HCT116 (cell line): Measurements from ENCODE around the gene PKP1. TPM values are rescaled to one million over a fixed set of nuclear protein-coding genes. Genes with fewer than 3 reads are reported as not detected.

Experiments used
- ATAC-seq: fragments of 200-7000 bp; cut with Tn5 transposase; 2 replicates; pipeline ENCODE4 v1.9.1; 2020; ENCODE audit warnings: mild to moderate bottlenecking, moderate library complexity
- BruUV-seq: library from RNA; stranded (reverse); fragments of 400-500 nt; replicated peaks from 2 replicates; lab custom pipeline; 2021; lab: Mats Ljungman, UMichigan
- CTCF ChIA-PET: fragments of 300-600 bp; sonication (Branson Sonifier 250); formaldehyde crosslinking; loops from one replicate; lab custom pipeline; 2021; ENCODE audit warnings: antibody characterized with exemption; lab: Charles Lee
- POLR2A ChIA-PET: fragments of 300-600, 350-600 bp; sonication (Branson Sonifier 250); formaldehyde crosslinking; loops from one replicate; lab custom pipeline; 2021; ENCODE audit warnings: antibody characterized with exemption; lab: Charles Lee
- RAD21 ChIA-PET, 2 experiments: fragments of 300-600 bp; sonication (Branson Sonifier 250); formaldehyde crosslinking; loops; one replicate each; lab custom pipeline; 2023; ENCODE audit warnings: low total read pairs in 2 of 2; ENCODE audit not compliant: uncharacterized antibody in 2 of 2, unreplicated experiment in 2 of 2, low non-redundant PET in 1 of 2; lab: Charles Lee
- DNase-seq: peaks from one replicate; pipeline ENCODE4 v3.0.0-alpha.2; 2010; ENCODE audit warnings: low read depth, low spot score
- H2AFZ ChIP-seq: fragments of 200-600 bp; shearing (Covaris generic), sonication (generic); 2 replicates; pipeline ENCODE4 v1.6.1; 2017; ENCODE audit warnings: low read depth, mixed run types, mixed read lengths, antibody characterized with exemption, low read length; ENCODE audit not compliant: poor library complexity, severe bottlenecking
- H3K27ac ChIP-seq: 2 replicates; pipeline ENCODE4 v1.5.1; 2012; ENCODE audit warnings: low read depth, low read length
- H3K27me3 ChIP-seq: fragments of 200-600 bp; sonication (generic); 2 replicates; pipeline ENCODE4 v1.6.1; 2016; ENCODE audit warnings: mixed run types, low read length, mixed read lengths; ENCODE audit not compliant: insufficient read depth
- H3K36me3 ChIP-seq, 2 experiments: fragments of 200-500 bp in 1 of 2; fragments of 200-600 bp in 1 of 2; sonication (Bioruptor generic) in 1 of 2; sonication (generic) in 1 of 2; 2 replicates each; pipeline versions ENCODE4 v1.5.1 to v1.6.1; 2014 to 2016; ENCODE audit warnings: low read length in 2 of 2, inconsistent platforms in 1 of 2, mixed read lengths in 1 of 2, mixed run types in 1 of 2; ENCODE audit not compliant: insufficient read depth in 2 of 2, control insufficient read depth in 1 of 2
- H3K4me1 ChIP-seq, 2 experiments: fragments of 200-600 bp in 1 of 2; sonication (generic) in 1 of 2; 2 replicates each; pipeline versions ENCODE4 v1.5.1 to v1.6.1; 2012 to 2017; ENCODE audit warnings: low read length in 2 of 2, inconsistent platforms in 1 of 2, mild to moderate bottlenecking in 1 of 2, mixed read lengths in 1 of 2, mixed run types in 1 of 2, moderate library complexity in 1 of 2; ENCODE audit not compliant: insufficient read depth in 2 of 2, control insufficient read depth in 1 of 2
- H3K4me2 ChIP-seq: fragments of 200-600 bp; sonication (generic); 2 replicates; pipeline ENCODE4 v1.6.1; 2017; ENCODE audit warnings: mixed run types, low read length, mixed read lengths
- H3K4me3 ChIP-seq, 2 experiments: fragments of 200-600 bp in 1 of 2; sonication (generic) in 1 of 2; replicated peaks in 1 of 2; 2 replicates each; pipeline ENCODE4 v1.5.1; 2011 to 2016; ENCODE audit warnings: low read length in 2 of 2, control low read depth in 1 of 2, low read depth in 1 of 2, mild to moderate bottlenecking in 1 of 2, mixed read lengths in 1 of 2, mixed run types in 1 of 2
- H3K79me2 ChIP-seq: fragments of 200-600 bp; sonication (generic); 2 replicates; pipeline ENCODE4 v1.6.1; 2017; ENCODE audit warnings: mild to moderate bottlenecking, mixed run types, low read length, moderate library complexity, mixed read lengths; ENCODE audit not compliant: insufficient read depth
- H3K9ac ChIP-seq: fragments of 200-600 bp; sonication (generic); 2 replicates; pipeline ENCODE4 v1.6.1; 2016; ENCODE audit warnings: low read length, mixed read lengths
- H3K9me2 ChIP-seq: fragments of 200-600 bp; sonication (generic), shearing (Covaris generic); 2 replicates; pipeline ENCODE4 v1.6.1; 2017; ENCODE audit warnings: mixed run types, mild to moderate bottlenecking, moderate library complexity; ENCODE audit not compliant: insufficient read depth
- H3K9me3 ChIP-seq, 2 experiments: fragments of 200-500 bp in 1 of 2; fragments of 200-600 bp in 1 of 2; sonication (Bioruptor generic) in 1 of 2; sonication (generic) in 1 of 2; 2 replicates each; pipeline ENCODE4 v1.6.1; 2014 to 2017; ENCODE audit warnings: low read length in 2 of 2, mixed read lengths in 2 of 2, inconsistent platforms in 1 of 2, low read depth in 1 of 2, mild to moderate bottlenecking in 1 of 2, mixed run types in 1 of 2, moderate library complexity in 1 of 2; ENCODE audit not compliant: control insufficient read depth in 1 of 2, insufficient read depth in 1 of 2
- H4K20me1 ChIP-seq: fragments of 200-600 bp; sonication (generic), shearing (Covaris generic); 2 replicates; pipeline ENCODE4 v1.6.1; 2017; ENCODE audit warnings: mixed run types, mild to moderate bottlenecking, moderate library complexity; ENCODE audit not compliant: insufficient read depth
- ATF3 ChIP-seq: IDR thresholded peaks from 2 replicates; pipeline ENCODE4 v1.6.1; 2012
- CTCF ChIP-seq, 3 experiments: fragments of 200-600 bp in 1 of 3; sonication (generic) in 1 of 3; IDR thresholded peaks in 2 of 3; conservative IDR thresholded peaks in 1 of 3; 2 replicates each; pipeline ENCODE4 v1.5.1; 2012 to 2017; ENCODE audit warnings: low read depth in 2 of 3, low read length in 2 of 3, antibody characterized with exemption in 1 of 3, borderline replicate concordance in 1 of 3, control low read depth in 1 of 3, mild to moderate bottlenecking in 1 of 3, mixed read lengths in 1 of 3, mixed run types in 1 of 3, moderate library complexity in 1 of 3; ENCODE audit not compliant: insufficient read depth in 1 of 3
- EZH2 ChIP-seq: fragments of 200-600 bp; sonication (generic); IDR thresholded peaks from 2 replicates; pipeline ENCODE4 v1.6.1; 2017; ENCODE audit warnings: antibody characterized with exemption, mixed run types
- FOSL1 ChIP-seq: IDR thresholded peaks from 2 replicates; pipeline ENCODE4 v1.6.1; 2012; ENCODE audit warnings: low read depth
- JUND ChIP-seq: IDR thresholded peaks from 2 replicates; pipeline ENCODE4 v1.6.1; 2012
- POLR2A ChIP-seq: IDR thresholded peaks from 2 replicates; pipeline ENCODE4 v1.7.0; 2011; ENCODE audit warnings: borderline replicate concordance; ENCODE audit not compliant: insufficient read depth, insufficient read length; ENCODE audit errors: extremely low read depth
- POLR2AphosphoS5 ChIP-seq: IDR thresholded peaks from 2 replicates; pipeline ENCODE4 v1.6.1; 2011; ENCODE audit warnings: mild to moderate bottlenecking, low read depth, low read length, moderate library complexity
- REST ChIP-seq: IDR thresholded peaks from 2 replicates; pipeline ENCODE4 v1.6.1; 2012; ENCODE audit warnings: low read depth
- SRF ChIP-seq: IDR thresholded peaks from 2 replicates; pipeline ENCODE4 v1.6.1; 2012; ENCODE audit warnings: low read depth
- TCF7L2 ChIP-seq: IDR thresholded peaks from 2 replicates; pipeline ENCODE4 v1.7.0; 2011; ENCODE audit warnings: borderline replicate concordance, inconsistent platforms; ENCODE audit not compliant: insufficient read depth, insufficient read length; ENCODE audit errors: extremely low read depth
- YY1 ChIP-seq: IDR thresholded peaks from 2 replicates; pipeline ENCODE4 v1.6.1; 2011; ENCODE audit warnings: low read length, low read depth, moderate library complexity, mild to moderate bottlenecking; ENCODE audit not compliant: insufficient replicate concordance; ENCODE audit errors: extremely low read depth
- ZBTB33 ChIP-seq: IDR thresholded peaks from 2 replicates; pipeline ENCODE4 v1.6.1; 2011; ENCODE audit warnings: mild to moderate bottlenecking, low read length, moderate library complexity; ENCODE audit not compliant: insufficient replicate concordance; ENCODE audit errors: extremely low read depth
- ZFX ChIP-seq: fragments of 450-650 bp; IDR thresholded peaks from 2 replicates; pipeline ENCODE4 v1.6.1; 2017
- ZNF274 ChIP-seq: fragments of 200-500 bp; sonication (Bioruptor generic); IDR thresholded peaks from 2 replicates; pipeline ENCODE4 v1.6.1; 2014; ENCODE audit warnings: mild to moderate bottlenecking, low read depth, low read length, inconsistent platforms
- intact Hi-C: fragments of 100-400 bp; cut with micrococcal nuclease; formaldehyde crosslinking; loops from 2 replicates; pipeline ENCODE4 v1.10.0; 2022
- total RNA-seq: library from RNA; stranded (reverse); gene quantifications from one replicate; pipeline ENCODE4 v1.2.1, GENCODE V29; 2021; ENCODE audit not compliant: unreplicated experiment

The PKP1 gene
- total RNA-seq, 1 experiment from 2014 or later = 0.07 TPM

GRCh38 chr1:201326710-201327109, 43.4 kb downstream of the PKP1 start:
- Histone ChIP-seq H3K9ac (no peak overlapping the region), H3K4me3 (no peak overlapping the region), H3K9me2 (no peaks in the 10 kb centered on the region), H3K9me3 (no peaks in the 10 kb centered on the region), H3K27ac (no peak overlapping the region), H3K4me1 (no peaks in the 10 kb centered on the region), H4K20me1 (no peaks in the 10 kb centered on the region), H3K4me2 (no peak overlapping the region), H3K36me3 (no peaks in the 10 kb centered on the region), H3K27me3 (no peaks in the 10 kb centered on the region), H2AFZ (no peak overlapping the region)
- CTCF ChIA-PET = interaction anchor here (1.2 to 1.6 kb wide), 2 partner anchors 20 to 22 kb away, joined by 3 to 7 read pairs; no protein-coding TSS in a partner anchor
- intact Hi-C loops = no loop called here
- ATAC-seq = no peak
- TF ChIP-seq POLR2A (no peak), SRF (no peak), CTCF (IDR thresholded peaks at IDR 0.05 in 2 of 3, conservative IDR thresholded peaks at IDR 0.05 in 1 of 3; ENCODE audit: borderline replicate concordance in 1 of 3, insufficient read depth in 1 of 3, low read depth in 2 of 3, low read length in 2 of 3) (no peak), EZH2 (no peak), ZFX (no peak), FOSL1 (no peak), ATF3 (no peak), TCF7L2 (no peak), YY1 (no peak), ZNF274 (no peak), ZBTB33 (no peak), JUND (no peak), REST (no peak), POLR2AphosphoS5 (no peak)
- TF ChIP-seq, all 23 proteins: peak for 0
- no peak for DNase-seq
- ChIA-PET POLR2A (no interaction called here), RAD21 (no interaction called here)
- no peaks in the 10 kb centered on the region for H3K79me2 ChIP-seq
- BruUV-seq = no TSS peak
